ENCODE results near the gene SLC22A1.

The SLC22A1 gene

DNA sequence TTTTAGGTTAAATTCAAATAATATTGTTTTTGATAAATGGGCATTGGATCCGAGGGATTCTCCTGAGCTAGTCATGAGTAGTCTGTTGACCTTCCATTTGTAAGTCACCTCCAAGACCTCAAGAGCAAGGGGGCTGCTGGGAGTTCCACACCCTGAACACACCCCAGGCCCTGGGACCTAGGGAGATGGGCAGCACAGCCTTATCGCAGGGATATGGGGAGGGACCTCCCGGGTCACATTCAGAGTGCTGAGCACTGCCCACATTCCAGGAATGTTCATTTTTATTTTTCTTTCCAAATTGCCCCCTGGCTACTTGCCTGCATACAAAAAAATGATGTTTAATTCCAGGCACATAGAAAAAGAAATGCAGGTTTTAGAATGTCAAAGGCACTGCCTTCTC is 81.5 kb downstream of the SLC22A1 start:
- DNase-seq (ENCODE audit: extremely low read depth, low read depth) = no peak
- TF ChIP-seq, protein P1, sequence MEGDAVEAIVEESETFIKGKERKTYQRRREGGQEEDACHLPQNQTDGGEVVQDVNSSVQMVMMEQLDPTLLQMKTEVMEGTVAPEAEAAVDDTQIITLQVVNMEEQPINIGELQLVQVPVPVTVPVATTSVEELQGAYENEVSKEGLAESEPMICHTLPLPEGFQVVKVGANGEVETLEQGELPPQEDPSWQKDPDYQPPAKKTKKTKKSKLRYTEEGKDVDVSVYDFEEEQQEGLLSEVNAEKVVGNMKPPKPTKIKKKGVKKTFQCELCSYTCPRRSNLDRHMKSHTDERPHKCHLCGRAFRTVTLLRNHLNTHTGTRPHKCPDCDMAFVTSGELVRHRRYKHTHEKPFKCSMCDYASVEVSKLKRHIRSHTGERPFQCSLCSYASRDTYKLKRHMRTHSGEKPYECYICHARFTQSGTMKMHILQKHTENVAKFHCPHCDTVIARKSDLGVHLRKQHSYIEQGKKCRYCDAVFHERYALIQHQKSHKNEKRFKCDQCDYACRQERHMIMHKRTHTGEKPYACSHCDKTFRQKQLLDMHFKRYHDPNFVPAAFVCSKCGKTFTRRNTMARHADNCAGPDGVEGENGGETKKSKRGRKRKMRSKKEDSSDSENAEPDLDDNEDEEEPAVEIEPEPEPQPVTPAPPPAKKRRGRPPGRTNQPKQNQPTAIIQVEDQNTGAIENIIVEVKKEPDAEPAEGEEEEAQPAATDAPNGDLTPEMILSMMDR (IDR thresholded peaks at IDR 0.05; ENCODE audit: low read depth, low read length) = no peak

DNA sequence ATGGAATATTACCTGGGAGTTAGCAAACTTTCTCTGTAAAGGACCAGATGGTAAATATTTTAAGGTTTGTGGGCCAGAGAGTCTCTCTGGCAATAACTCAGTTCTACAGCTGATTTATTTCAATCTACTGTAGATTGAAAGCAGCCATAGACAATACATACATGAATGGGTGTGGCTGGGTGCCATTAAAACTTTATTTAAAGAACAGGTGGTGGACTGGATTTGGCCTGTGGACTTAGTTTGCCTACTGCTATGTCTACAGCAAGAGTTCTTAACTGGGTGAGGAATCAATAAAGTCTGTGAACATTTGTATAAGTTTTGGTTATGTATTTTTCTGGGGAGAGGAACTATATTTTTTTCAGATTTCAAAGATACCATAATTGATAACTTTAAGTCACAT is 81.9 kb downstream of the SLC22A1 start:
- no peak for DNase-seq (ENCODE audit: extremely low read depth, low read depth)
- TF ChIP-seq, protein P1 (IDR thresholded peaks at IDR 0.05; ENCODE audit: low read depth, low read length) = no peak

DNA sequence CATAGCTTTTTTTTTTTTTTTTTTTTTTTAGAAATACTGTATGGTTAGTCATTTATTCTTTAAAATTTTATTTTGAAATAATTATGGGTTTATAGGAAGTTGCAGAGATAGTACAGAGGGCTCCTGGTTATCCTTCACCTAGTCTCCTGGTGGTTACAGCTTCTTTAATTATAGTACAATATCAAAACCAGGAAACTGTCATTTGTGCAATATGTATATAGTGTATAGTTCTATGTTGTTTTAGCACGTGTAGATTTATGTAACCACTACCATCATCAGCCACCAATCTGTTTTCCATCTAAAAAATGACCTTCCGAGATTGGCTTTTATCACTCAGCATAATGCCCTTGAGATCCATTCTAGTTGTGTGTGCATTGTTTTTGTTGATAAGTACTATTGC is 82.3 kb downstream of the SLC22A1 start:
- TF ChIP-seq, protein P1 (IDR thresholded peaks at IDR 0.05; ENCODE audit: low read depth, low read length) = no peak
- no peak for DNase-seq (ENCODE audit: extremely low read depth, low read depth)

DNA sequence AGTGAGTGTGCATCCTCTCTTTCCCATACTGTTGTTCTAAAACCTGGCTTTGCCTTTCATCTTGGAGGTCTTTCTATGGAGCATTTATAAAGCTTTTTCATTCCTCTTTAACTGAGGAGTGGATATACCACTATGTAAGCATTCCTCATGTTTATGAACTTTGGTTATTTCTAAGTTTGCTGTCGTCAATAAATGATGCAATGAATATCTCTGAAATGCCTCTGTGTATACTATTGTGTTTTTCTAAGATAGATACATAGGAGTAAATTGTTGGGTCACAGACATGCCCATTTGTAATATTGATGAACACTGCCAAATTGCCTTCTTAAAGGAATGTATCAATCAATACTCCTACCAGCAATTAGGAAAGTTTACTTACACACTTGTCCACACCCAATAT is 83.1 kb downstream of the SLC22A1 start:
- no peak for DNase-seq (ENCODE audit: extremely low read depth, low read depth)
- TF ChIP-seq, protein P1 (IDR thresholded peaks at IDR 0.05; ENCODE audit: low read depth, low read length) = no peak

DNA sequence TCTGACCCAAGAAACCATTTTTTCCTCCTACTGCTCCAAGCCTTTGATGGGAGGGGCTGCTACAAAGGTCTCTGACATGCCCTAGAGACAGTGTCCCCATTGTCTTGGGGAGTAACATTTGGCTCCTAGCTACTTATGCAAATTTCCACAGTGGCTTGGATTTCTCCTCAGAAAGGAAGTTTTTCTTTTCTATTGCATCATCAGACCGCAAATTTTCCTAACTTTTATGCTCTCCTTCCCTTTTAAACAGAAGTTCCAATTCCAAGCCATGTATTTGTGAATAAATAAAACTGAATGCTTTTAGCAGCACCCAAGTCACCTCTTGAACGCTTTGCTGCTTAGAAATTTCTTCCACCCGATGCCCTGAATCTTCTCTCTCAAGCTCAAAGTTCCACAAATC is 86.0 kb downstream of the SLC22A1 start:
- no peak for DNase-seq (ENCODE audit: extremely low read depth, low read depth)
- TF ChIP-seq, protein P1 (IDR thresholded peaks at IDR 0.05; ENCODE audit: low read depth, low read length) = no peak
